Measurements from ENCODE around the gene STK25. TPM values are rescaled to one million over a fixed set of nuclear protein-coding genes. Genes with fewer than 3 reads are reported as not detected.

STK25 gene
- total RNA-seq, 1 donor from 2014 or later: 226 TPM

GRCh38 chr2:241493092-241493491 lies 15.3 kb downstream of the STK25 start:
- no peak for DNase-seq (ENCODE audit: low spot score, unreplicated experiment)
- Mint-ChIP-seq H3K4me3 (ENCODE audit: low read depth) (no peak overlapping the region), H3K4me1 (ENCODE audit: low read depth) (no peaks in the 10 kb centered on the region), H3K9me3 (ENCODE audit: low read depth) (no peaks in the 10 kb centered on the region), H3K27ac (no peak overlapping the region), H3K36me3 (ENCODE audit: insufficient read depth) (peaks cover 6% of the 10 kb centered on the region), H3K27me3 (no peaks in the 10 kb centered on the region)
- TF ChIP-seq, protein P1, sequence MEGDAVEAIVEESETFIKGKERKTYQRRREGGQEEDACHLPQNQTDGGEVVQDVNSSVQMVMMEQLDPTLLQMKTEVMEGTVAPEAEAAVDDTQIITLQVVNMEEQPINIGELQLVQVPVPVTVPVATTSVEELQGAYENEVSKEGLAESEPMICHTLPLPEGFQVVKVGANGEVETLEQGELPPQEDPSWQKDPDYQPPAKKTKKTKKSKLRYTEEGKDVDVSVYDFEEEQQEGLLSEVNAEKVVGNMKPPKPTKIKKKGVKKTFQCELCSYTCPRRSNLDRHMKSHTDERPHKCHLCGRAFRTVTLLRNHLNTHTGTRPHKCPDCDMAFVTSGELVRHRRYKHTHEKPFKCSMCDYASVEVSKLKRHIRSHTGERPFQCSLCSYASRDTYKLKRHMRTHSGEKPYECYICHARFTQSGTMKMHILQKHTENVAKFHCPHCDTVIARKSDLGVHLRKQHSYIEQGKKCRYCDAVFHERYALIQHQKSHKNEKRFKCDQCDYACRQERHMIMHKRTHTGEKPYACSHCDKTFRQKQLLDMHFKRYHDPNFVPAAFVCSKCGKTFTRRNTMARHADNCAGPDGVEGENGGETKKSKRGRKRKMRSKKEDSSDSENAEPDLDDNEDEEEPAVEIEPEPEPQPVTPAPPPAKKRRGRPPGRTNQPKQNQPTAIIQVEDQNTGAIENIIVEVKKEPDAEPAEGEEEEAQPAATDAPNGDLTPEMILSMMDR (IDR thresholded peaks at IDR 0.05; ENCODE audit: unreplicated experiment): no peak

- Mint-ChIP-seq H3K27ac (peak overlapping the region; percentile 88), H3K4me3 (ENCODE audit: low read depth) (no peak overlapping the region), H3K27me3 (no peaks in the 10 kb centered on the region), H3K4me1 (ENCODE audit: low read depth) (no peaks in the 10 kb centered on the region), H3K9me3 (ENCODE audit: low read depth) (no peaks in the 10 kb centered on the region), H3K36me3 (ENCODE audit: insufficient read depth) (peaks cover 6% of the 10 kb centered on the region)
- no peak for DNase-seq (ENCODE audit: low spot score, unreplicated experiment)
- TF ChIP-seq, protein P1 (IDR thresholded peaks at IDR 0.05; ENCODE audit: unreplicated experiment): no peak
These were observed 16.2 kb downstream of the STK25 start for GRCh38 chr2:241492174-241492565.

DNA sequence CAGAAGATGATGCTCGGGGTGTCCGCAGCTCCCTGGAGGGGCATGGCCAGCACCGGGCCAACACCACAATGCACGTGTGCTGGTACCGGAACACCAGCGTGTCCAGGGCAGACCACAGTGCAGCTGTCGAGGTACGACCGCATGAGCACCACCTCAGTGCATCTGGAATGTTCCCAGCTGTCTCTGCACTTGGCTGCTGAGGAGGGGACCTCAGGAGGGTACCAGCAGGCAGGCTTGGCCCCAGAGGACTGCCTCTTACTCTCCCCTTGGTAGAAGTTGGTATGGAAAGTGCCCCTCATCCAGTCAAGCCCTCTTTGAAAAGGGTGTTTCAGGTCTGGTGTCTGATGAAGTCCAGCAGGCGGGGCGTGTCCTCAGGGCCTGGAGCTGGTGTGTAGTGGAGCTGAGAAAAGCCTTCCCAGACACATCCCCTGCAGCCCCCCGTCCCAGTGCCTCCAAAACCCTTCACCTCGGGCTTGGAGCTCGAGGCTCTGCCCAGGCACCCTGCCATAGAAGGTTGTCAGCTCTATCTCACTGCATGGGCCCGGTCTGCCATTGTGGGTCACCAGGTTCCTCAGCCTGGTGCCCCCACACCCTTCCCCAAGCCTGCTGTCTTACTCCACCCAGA lies 16.7 kb downstream of the STK25 start:
- H3K4me1 Mint-ChIP-seq (ENCODE audit: low read depth): no peaks in the 10 kb centered on the region
- no peak for DNase-seq (ENCODE audit: low spot score, unreplicated experiment)
- H3K4me3 Mint-ChIP-seq (ENCODE audit: low read depth): no peak overlapping the region
- peaks cover 8% of the 10 kb centered on the region for H3K36me3 Mint-ChIP-seq (ENCODE audit: insufficient read depth)
- no peaks in the 10 kb centered on the region for H3K9me3 Mint-ChIP-seq (ENCODE audit: low read depth)
- peak overlapping the region; percentile 88 for H3K27ac Mint-ChIP-seq
- TF ChIP-seq, protein P1 (IDR thresholded peaks at IDR 0.05; ENCODE audit: unreplicated experiment): no peak
- H3K27me3 Mint-ChIP-seq: no peaks in the 10 kb centered on the region

DNA sequence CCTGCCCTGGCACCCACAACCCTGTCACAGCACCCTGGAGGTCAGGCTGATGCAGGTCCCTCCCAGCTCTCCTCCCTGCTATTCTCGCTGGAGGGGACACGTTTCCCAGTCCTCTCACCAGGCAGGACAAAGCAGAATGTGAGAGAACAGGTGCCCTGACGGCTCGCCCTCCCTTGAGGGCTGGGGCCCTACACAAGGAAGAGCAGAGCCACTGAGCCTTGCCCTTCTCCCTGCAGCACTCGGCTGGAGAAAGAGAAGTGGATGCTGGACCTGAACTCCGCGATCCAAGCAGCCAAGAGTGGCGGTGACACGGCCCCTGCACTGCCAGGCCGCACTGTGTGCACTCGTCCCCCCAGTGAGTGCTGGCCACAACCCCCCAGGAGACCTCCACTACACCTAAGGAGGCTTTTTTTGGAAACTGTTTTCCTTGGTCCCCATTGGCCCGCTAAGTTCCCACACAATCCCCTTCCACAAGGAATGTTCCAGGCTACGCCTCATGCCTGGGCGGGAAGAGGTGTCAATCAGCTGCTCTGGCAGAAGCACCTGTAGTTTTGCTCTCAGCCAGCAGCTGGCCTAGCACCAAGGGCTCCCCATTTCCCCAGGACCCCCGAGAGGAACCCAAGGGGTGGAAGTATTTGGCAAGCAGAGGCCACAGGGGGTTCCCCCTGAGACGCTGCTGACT lies 17.4 kb downstream of the STK25 start:
- Mint-ChIP-seq H3K27ac (no peak overlapping the region), H3K9me3 (ENCODE audit: low read depth) (no peaks in the 10 kb centered on the region), H3K4me1 (ENCODE audit: low read depth) (no peaks in the 10 kb centered on the region), H3K36me3 (ENCODE audit: insufficient read depth) (peaks cover 10% of the 10 kb centered on the region), H3K27me3 (no peaks in the 10 kb centered on the region), H3K4me3 (ENCODE audit: low read depth) (no peak overlapping the region)
- DNase-seq (ENCODE audit: low spot score, unreplicated experiment): no peak
- TF ChIP-seq, protein P1 (IDR thresholded peaks at IDR 0.05; ENCODE audit: unreplicated experiment): no peak

- peak overlapping the region; percentile 91 for H3K27ac Mint-ChIP-seq
- no peaks in the 10 kb centered on the region for H3K27me3 Mint-ChIP-seq
These were observed 18.4 kb downstream of the STK25 start for GRCh38 chr2:241489733-241490680.

More at GRCh38 chr2:241489733-241490680, 18.4 kb downstream of the STK25 start:
- Mint-ChIP-seq H3K4me3 (ENCODE audit: low read depth) (no peak overlapping the region), H3K4me1 (ENCODE audit: low read depth) (no peaks in the 10 kb centered on the region), H3K9me3 (ENCODE audit: low read depth) (no peaks in the 10 kb centered on the region), H3K36me3 (ENCODE audit: insufficient read depth) (peaks cover 10% of the 10 kb centered on the region)
- TF ChIP-seq, protein P1 (IDR thresholded peaks at IDR 0.05; ENCODE audit: unreplicated experiment): no peak
- no peak for DNase-seq (ENCODE audit: low spot score, unreplicated experiment)
